ENCODE measurements around the gene CTF1. TPM values are rescaled to one million over a fixed set of nuclear protein-coding genes. Genes with fewer than 3 reads are reported as not detected.

Gene CTF1
- polyA plus RNA-seq, 10 donors = 7.7 to 13.1 (median 10.6) TPM

- DNase-seq = no peak
These were observed 56.7 kb downstream of the CTF1 start for GRCh38 chr16:30953111-30953510.

Other genes starting within 250 kb of the CTF1 start
- 10 to 100 TPM; 17.8 to 27.5 (median 22.2) TPM for gene PRR14, start 245.7 kb upstream of the CTF1 start, polyA plus RNA-seq (ENCODE audit: insufficient read length in 10 of 10)
- 10 to 100 TPM; 25.1 to 38.8 (median 35.1) TPM for gene FBRS, start 238.2 kb upstream of the CTF1 start, polyA plus RNA-seq (ENCODE audit: insufficient read length in 10 of 10)
- gene SRCAP, start 197.4 kb upstream of the CTF1 start, polyA plus RNA-seq (ENCODE audit: insufficient read length in 10 of 10) = 10 to 100 TPM; 19.8 to 25.7 (median 23.4) TPM
- 10 to 100 TPM in 8 of 10 donors, 1 to 10 TPM in 2; 8.3 to 15.3 (median 11.9) TPM for gene PHKG2, start 148.2 kb upstream of the CTF1 start, polyA plus RNA-seq (ENCODE audit: insufficient read length in 10 of 10)
- 1 to 10 TPM in 9 of 10 donors, under 1 TPM in 1; 0.42 to 2.0 (median 1.8) TPM for gene CFAP119, start 134.6 kb upstream of the CTF1 start, polyA plus RNA-seq (ENCODE audit: insufficient read length in 10 of 10)
- 10 to 100 TPM; 46.0 to 66.6 (median 54.1) TPM for gene RNF40, start 134.3 kb upstream of the CTF1 start, polyA plus RNA-seq (ENCODE audit: insufficient read length in 10 of 10)
- gene ZNF629, start 109.4 kb upstream of the CTF1 start, polyA plus RNA-seq (ENCODE audit: insufficient read length in 10 of 10) = 10 to 100 TPM; 11.3 to 15.4 (median 12.9) TPM
- gene BCL7C, start 2.5 kb upstream of the CTF1 start, polyA plus RNA-seq (ENCODE audit: insufficient read length in 10 of 10) = 10 to 100 TPM; 24.4 to 41.4 (median 29.9) TPM
- gene FBXL19, start 27.0 kb downstream of the CTF1 start, polyA plus RNA-seq (ENCODE audit: insufficient read length in 10 of 10) = 10 to 100 TPM in 1 of 10 donors, 1 to 10 TPM in 9; 5.6 to 12.1 (median 8.1) TPM
- gene ORAI3, start 52.5 kb downstream of the CTF1 start, polyA plus RNA-seq (ENCODE audit: insufficient read length in 10 of 10) = 10 to 100 TPM in 7 of 10 donors, 1 to 10 TPM in 3; 7.5 to 12.6 (median 10.3) TPM
- gene SETD1A, start 61.1 kb downstream of the CTF1 start, polyA plus RNA-seq (ENCODE audit: insufficient read length in 10 of 10) = 10 to 100 TPM in 9 of 10 donors, 1 to 10 TPM in 1; 9.5 to 15.9 (median 11.3) TPM
- gene HSD3B7, start 88.6 kb downstream of the CTF1 start, polyA plus RNA-seq (ENCODE audit: insufficient read length in 10 of 10) = 10 to 100 TPM in 3 of 10 donors, 1 to 10 TPM in 7; 7.1 to 13.8 (median 9.8) TPM
- gene STX1B, start 114.0 kb downstream of the CTF1 start, polyA plus RNA-seq (ENCODE audit: insufficient read length in 10 of 10) = 1 to 10 TPM in 8 of 10 donors, under 1 TPM in 2; 0.68 to 3.9 (median 1.5) TPM
- gene STX4, start 136.9 kb downstream of the CTF1 start, polyA plus RNA-seq (ENCODE audit: insufficient read length in 10 of 10) = 10 to 100 TPM; 34.0 to 44.6 (median 38.1) TPM
- gene ZNF668, start 177.6 kb downstream of the CTF1 start, polyA plus RNA-seq (ENCODE audit: insufficient read length in 10 of 10) = 10 to 100 TPM in 2 of 10 donors, 1 to 10 TPM in 8; 5.8 to 11.0 (median 9.0) TPM
- gene ZNF646, start 177.8 kb downstream of the CTF1 start, polyA plus RNA-seq (ENCODE audit: insufficient read length in 10 of 10) = 10 to 100 TPM in 1 of 10 donors, 1 to 10 TPM in 9; 6.8 to 10.1 (median 8.4) TPM
- 1 to 10 TPM; 1.7 to 4.6 (median 3.3) TPM for gene PRSS53, start 192.3 kb downstream of the CTF1 start, polyA plus RNA-seq (ENCODE audit: insufficient read length in 10 of 10)
- 10 to 100 TPM; 51.1 to 68.1 (median 58.2) TPM for gene VKORC1, start 198.2 kb downstream of the CTF1 start, polyA plus RNA-seq (ENCODE audit: insufficient read length in 10 of 10)
- 10 to 100 TPM; 19.7 to 29.9 (median 25.3) TPM for gene BCKDK, start 211.8 kb downstream of the CTF1 start, polyA plus RNA-seq (ENCODE audit: insufficient read length in 10 of 10)
- gene KAT8, start 221.1 kb downstream of the CTF1 start, polyA plus RNA-seq (ENCODE audit: insufficient read length in 10 of 10) = 10 to 100 TPM; 38.8 to 57.3 (median 45.3) TPM
- gene PRSS8, start 239.1 kb downstream of the CTF1 start, polyA plus RNA-seq (ENCODE audit: insufficient read length in 10 of 10) = 1 to 10 TPM in 2 of 10 donors, under 1 TPM in 6, not detected in 2; 0.11 to 4.2 (median 0.25) TPM